NK-92 treated with Interleukin-12 subunit alpha and Interleukin-12 subunit beta, amount 100 ng/mL, for 24 hours (cell line): ENCODE results near the gene CHRDL2.

Experiments
- DNase-seq: peaks from one replicate; lab custom pipeline; 2025; lab: John Stamatoyannopoulos, UW

CHRDL2 gene

DNA sequence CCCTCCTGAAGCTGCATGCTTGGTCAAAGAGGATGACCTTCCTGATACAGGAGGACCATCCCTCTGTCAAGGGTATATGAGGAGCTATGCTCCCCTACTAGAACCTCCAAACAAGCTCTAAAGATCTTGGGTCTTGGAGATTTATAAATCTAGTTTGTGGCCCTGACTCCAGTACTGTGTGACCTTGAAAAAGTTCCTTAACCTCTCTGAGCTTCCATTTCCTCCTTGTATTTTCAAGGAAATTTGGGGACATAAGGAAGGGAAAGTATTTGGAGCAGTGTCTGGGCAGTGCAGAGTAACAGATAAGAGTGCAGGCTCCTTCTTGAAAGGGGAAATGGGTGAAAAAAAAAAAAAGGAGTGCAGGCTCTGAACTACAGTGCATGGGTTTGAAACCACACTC lies 45.9 kb downstream of the CHRDL2 start:
- no peak for DNase-seq

DNA sequence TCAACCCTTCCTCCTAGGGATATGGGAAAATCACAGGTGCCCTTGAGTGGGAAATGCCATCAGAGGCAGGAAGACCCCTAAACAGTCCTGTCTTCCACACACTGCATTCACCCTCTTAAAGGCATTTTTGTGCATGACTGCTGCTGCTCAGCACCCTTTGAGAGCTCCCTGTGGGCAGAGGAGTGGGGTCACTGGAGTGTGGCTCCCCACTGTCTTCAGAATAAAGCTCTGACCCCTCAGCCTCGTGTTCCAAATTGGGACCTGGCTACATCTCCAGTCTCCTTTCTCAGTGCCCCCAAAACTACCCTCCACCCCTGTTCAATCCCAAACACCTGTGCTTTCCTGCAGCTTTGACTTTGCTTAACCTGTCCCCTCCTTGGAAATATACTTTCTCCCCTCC lies 46.6 kb downstream of the CHRDL2 start:
- DNase-seq = no peak

DNA sequence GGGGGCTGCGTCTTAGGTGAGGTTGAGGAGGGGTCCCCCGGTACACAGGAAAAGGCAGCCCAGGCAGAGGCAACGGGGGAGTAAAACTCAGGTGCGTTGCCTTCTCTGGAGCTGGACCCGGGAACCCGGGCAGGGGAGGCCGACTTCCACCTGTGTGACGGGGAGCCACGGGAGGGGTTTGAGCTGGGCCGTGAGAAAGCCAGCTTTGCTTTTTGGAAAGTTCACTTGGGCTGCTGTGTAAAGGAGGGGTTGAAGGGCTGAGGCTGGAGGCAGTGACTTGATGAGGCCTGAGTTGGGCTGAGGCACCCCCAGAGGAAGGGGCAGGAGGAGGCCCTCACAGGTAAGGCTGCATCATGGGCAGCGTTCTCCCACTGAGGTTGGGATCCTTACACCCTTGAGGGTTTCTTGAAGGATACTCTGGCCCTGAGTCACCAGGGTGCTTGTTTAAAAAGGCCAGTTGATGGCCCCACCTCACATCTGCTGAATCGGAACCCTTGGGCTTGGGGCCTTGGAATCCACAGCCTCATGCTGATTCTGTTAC lies 47.2 kb downstream of the CHRDL2 start:
- no peak for DNase-seq

DNA sequence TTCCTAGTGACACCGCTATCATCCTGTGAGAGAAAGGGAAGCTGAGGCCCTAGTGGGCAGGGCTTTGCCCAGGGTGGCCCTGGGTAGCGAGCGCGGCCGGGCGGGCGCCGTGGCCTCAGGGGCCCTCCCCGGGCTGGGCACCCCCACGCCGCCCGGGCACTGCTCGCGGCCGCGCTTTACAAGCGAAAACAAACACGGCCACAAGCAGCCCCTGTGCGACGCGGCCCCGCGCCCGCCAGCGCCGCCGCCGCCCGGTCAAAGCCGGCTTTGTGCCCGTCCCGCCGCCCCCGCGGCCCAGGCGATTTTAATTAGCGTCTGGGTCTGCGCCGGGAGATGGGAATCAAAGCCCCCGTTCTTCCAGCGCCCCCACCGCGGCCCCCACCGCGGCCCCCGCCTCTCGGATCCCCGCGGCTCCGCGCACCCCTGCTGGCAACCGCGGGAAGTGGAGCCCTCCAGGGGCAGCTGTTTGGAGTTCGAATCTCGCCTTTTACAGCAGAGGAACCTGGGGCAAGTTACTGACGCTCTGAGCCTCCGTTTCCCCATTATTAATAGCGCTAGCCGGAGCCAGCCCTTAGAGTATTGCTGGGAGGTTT lies 47.9 kb downstream of the CHRDL2 start:
- no peak for DNase-seq

DNA sequence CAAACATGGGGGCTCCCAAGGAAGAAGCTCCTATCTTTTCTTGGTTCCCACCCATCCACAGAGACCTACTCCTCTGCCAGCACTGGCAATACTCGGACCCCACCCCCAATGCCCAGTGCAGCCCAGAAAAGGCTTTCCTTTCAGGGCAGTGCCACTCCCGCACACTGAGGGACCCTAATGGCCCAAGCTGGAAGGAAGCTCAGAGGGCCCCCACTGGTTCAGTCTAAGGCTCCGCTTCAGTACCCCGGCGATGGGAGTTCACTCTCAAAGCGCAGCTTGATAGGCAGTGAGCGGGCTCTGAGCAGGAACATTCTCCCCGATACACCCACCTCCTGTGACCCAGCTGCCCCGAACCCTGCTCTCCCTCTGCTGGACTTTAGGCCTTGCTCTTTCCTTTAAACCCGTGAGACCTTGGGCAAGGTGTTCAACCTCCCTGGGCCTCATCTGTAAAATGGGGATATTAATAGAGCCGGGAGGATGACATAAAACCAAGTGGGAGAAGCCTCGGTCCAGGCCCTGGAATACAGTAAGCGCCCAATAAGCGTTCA lies 48.4 kb downstream of the CHRDL2 start:
- no peak for DNase-seq

DNA sequence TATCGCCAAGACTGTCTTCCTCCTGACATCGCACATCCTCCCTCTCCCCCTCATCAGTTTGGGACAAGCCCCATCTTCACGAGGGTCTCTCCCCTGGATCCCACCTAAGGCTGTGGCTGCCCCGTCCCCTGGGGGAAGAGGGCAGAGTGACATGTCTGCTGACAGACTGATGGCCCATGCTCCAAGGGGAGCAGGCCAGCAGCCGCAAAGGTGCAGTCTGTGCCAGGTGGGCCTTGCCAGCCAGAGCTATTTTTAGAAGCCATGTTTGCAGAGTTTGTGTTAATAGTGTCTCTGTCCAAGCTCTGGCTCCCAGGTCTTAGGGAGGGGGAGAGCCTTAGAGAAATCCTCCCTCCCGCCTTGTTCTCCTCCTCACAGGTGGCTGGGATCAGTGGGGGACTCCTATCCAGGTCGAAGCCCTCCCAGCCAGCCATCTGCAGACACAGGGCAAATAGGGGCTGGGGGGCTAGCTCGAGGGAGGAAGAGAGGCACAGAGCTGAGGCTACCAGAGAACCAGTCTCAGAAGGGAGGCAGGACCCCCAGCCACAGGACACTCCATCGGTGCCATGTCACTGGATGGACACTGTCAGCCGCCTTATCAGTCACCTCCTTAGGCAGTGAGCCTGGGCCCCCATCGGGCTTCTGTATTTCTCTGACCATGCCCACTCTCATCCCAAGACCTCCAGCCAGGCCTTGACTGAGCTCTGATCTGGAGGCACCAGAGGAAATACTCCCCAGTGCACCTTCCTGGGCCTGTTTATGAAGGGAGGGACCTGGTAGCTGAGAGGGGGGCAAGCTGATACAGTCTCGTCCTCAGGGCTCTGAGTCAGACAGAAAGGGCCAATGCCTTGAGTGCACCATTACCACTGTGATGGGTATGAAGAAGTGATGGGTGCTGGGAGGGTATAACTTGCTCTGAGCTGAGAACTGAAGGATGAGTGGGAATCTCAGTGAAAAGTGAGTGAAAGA lies 49.3 kb downstream of the CHRDL2 start:
- DNase-seq = no peak

DNA sequence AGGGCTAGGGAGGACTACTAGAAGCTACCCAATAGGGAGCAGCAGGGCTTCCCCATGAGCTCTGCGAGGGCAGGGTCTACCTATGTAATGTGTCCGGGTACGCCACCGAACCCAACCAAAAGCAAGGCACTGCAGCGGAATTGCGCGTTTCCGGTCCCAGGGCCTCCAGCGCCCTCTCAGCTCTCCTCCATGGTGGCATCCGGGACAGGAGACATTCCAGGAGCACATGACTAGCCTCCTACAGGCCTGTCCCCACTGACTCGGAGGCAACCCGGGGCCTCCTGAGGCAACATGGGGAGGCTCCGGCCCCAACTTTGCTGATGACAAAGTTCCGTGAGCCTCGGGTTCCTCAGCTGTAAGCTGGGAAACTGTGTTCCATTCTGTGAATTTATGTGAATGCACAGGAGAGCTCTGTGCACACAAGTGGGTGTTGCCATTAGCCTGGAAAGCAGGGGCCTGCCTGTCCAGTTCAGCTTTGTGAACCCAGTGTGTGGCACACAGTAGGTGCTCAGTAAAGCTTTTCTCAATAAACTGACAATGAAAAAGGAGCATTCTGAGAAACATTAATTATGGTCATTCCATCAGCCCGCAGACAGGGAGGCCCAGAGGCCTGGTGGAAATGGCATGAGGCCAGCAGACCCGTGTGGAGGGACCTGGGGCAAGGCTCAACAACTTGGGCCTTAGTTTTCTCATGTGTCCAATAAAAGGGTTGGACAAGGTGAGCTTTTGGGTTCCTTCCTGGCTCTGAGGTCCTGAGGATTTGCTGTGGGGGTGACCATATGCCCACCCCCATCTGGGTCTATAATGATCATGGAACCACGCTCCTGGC lies 50.3 kb downstream of the CHRDL2 start:
- DNase-seq = no peak

DNA sequence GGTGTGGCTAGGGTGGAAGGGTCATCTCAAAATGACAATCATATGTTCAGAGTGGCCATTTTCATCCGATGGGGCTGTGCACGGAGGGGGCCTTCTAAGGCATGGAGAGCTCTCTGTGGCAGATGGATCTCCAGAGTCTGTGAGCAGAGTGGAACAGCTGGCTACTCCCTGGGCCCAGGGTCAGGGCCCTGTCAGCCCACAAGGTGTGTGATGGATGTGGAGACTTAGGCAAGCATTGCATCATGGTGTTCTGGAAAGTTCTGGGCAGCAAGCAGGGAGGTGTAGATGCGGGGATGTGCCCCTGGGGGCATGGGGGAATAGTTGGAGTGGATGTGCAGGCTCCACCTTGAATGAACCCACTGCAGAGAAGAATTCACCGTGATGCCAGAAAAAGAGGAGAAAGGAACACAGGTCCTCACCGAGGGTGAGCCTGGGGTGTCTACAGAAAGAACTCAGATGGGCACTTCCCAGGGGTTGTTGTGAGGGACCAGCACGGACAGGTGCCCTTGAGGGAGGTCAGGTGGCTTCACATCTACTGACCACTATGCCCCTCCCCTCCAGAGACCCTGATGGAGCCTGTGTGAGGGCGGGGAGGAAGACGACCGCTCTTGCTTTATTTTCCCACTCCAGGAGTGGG lies 51.1 kb downstream of the CHRDL2 start:
- no peak for DNase-seq

DNA sequence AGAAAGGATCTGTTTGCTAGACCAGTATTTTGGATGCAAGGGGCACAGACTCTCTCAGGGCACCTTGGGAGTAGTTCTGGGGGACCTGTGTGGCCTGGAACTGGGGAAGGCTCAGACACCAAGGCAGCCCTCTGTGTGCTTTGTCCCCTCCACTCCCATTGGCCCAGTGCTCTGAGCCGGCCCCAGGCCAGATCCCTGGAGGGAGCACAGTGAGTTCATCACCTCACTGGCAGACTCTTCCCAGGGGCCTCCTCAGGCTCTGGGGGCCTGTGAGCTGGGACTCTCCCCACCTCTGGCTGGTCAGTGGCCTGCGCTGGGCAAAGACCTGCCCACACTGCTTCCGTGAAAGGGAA lies 51.7 kb downstream of the CHRDL2 start:
- no peak for DNase-seq

DNA sequence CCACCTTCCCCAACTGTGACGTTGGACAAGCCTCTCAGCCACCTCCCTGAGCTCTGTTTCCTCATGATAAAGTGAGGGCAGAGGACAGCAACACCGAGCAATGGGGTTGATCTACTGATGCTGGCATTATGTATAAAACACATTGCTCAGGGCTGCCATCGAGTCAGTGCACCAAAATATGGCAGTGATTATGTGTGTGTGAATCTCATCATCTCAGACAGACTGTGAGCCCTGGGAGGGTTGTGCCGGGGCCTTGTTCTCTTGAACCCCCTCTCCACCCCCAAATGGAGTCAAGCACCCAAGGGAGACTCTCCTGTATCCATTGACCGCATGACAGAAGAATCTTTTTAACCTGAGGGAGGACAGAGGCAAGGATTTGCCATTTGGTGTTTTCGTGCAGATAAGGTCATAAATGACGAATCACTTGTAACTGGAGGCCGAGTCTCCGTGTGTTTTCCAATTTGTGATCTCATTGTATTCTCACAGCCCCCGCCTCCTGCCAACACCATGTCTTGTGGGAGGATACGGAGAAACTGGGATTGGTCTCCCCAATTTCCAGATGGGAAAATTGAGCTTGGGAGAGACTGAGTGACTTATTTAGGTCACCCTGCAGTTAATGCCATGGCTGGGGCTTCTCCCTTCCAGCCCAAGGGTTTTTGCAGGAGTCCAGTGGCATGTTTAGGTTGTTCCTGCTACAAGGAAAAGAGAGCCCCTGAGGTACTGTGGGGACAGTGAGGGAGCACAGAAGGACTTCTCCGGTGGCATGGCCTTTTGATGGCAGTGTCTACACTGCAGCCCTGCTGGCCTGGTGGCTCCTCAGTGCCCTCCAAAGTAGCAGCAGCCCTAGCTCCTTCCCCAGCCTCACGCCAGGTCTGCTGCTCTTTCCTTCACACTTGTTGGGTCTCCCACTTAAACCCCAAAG lies 52.4 kb downstream of the CHRDL2 start:
- no peak for DNase-seq

DNA sequence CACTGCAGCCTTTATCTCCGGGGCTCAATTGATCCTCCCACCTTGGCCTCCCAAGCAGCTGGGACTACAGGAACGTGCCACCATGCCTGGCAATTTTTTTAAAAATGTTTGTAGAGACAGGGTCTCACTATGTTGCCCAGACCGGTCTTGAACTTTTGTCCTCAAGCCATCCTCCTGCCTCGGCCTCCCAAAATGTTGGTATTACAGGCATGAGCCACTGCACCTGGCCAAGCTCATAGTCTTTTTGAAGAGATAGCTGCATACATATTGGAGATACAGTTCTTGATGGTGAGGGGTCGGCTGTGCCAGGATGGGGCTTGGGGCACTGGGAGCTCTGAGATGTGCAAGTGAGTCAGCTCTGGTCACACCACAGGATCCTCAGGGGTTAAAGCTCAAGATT lies 53.2 kb downstream of the CHRDL2 start:
- DNase-seq = no peak

DNA sequence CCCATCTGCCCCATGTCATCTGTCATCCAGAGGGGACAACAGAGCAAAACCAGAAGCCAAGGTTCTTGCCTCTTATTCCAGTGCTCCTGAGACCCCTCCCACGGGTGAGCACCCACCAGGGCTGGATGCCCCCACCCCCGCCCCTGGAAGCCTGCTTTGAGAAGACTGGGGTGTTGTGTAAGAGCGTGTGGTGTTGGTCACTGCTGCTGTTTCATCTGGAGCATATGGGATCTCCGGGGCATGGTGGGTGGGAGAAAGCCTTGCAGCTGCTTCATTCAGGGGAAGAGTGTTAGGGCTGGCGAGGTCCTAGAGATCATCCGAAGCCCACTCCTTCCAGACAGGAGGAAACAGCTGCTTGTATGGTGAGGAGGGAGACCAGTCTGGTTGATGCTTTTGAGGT lies 54.1 kb downstream of the CHRDL2 start:
- DNase-seq = no peak

DNA sequence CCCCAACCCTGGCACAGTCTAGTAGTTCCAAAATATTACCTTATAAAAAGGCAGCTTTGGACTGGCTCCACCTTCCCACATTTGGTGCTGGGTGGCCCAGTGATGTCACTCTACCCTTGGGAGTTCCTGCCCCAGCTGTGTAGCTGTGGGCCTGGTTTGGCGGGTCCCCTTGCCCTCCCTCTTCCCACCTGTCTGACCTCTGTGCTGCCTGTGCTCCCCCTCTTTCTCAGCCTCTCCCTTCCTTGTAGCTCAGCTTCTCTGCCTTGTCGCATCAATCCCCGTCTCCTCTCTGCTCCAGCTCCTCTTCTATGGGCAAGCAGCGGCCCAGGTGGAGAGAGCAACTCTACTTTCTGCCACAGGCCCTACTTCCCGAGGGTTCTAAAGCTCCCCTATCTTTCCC lies 54.6 kb downstream of the CHRDL2 start:
- DNase-seq = no peak

DNA sequence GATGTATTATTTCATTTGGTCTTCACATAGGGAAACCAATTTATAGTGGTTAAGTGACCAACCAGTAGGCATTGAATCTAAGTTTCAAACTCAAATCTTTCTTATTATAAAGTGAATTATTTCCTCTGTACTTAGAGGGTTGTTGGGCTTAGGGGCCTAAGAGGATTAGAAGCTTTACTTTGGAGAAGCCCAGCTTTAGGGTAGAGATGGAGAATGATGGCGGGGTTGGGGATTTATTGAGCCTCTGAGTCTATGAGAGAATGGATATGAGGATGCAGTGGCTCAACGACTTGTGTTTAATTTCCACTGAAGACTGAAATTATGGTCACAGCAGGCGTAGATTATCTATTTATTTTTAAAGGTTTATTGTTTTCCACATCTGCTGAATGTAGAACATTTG lies 55.5 kb downstream of the CHRDL2 start:
- DNase-seq = no peak

DNA sequence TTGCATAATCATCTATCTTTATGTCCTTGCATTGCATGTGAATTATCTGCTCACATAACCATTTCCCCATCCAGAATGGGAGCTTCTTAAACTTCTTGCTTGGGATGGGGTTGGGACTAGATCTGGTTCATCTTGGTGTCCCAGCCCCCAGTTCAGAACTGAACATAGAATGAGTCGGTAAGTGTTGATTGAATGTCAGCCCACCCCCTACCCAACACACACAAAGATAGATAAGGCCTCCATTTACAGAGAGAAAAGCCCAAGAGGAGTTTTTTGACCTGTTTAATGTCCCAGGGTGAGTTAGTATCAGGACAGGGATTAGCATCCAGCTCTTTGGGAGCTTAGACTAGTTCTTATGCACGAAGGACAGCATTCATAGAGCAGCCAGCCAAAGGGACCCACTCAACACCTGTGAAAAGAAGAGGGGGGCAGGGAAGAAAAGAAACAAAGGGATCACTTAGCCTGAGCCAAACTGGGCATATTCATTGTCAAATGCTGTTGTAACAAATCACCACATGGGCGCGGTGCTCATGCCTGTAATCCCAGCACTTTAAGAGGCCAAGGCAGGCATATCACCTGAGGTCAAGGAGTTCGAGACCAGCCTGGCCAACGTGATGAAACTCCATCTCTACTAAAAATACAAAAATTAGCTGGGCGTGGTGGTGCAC lies 57.4 kb downstream of the CHRDL2 start:
- DNase-seq = no peak

DNA sequence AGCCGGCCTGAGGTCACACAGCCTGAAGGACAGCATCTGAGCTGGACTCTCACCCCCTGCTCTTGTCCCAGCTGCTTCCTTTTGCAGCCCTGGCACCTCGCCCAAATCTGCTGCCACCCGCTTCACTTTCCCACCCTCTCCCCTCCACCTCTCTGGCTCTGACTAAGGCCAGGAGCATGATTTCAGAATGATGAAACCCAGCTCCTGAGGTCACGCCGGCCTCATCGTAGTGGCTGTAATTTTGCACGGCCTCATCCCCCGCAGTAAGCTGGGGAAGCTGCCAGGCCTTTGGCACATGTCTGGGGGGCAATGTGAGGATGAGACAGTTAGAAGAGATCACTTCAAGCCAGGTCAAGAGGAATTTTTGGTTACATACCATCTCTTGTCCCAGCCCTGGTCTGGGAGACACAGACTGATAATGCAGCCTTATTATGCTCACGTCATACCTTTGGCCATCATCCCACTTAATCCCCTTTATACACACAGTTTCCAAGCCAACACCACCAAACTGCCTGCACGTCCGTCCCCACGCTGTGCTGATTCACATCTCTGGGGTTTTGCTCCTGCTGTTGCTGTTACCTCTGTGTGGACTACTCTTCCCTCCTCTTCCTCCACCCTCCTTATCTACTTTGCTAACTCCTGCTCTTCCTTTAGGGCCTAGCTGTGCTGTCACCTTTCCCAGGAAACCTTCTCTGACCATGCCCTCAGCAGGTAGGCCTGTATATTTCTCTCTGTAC lies 58.1 kb downstream of the CHRDL2 start:
- no peak for DNase-seq

DNA sequence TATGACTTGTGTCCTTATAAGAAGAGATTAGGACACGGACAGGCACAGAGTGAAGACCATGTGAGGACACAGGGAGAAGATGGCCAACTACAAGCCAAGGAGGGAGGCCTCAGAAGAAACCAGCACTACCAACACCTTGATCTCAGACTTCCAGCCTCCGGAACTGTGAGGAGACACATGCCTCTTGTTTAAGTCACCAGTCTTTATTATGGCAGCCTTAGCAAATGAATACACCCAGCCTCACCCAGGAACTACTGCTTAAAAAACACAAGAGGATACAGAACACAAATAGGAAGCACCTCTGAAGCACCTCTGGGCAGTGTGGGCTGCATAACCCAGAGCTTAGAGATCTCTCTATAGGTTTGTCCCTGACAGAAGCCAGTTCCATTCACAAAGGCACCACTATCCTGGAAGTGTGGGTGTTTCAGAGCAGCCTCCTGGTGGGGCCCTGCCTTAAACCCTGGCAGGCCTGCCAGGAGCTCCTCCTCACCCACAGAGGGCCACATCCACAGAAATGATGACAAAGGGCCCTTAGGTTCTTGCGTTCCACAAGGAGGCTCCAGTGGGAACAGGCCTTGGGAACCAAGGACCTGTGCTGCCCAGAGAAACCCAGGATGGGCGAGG lies 58.8 kb downstream of the CHRDL2 start:
- DNase-seq = no peak

DNA sequence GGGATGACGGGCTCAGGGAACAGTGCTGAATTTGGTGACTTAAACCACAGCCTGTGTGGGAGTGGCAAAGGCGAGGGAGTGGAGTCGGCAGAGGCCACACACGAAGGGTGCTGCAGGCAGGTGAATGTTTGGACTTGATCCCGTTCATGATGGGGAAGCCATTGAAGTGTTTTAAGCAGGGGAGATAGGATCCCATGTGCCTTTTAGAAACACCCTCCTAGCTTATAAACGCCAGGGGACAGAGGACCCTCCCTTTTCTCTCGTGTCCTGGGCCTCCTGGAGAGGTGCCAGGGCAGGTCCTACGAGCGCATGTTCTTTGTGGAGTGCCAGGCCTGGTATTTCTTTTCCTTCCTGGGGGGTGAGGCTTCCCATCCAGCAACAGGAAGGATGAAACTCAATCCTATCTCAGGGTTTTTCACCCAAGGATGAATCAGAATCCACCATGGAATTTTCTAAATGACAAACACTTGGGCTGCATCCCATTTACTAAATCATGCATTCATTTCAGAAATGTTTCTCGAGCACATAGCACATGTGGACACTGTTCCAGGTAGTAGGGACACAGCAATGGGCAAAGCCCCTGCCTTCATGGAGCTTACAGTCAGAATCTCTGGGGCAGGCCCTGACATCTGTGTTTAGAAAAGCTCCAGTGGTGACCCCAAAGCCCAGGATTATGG lies 59.6 kb downstream of the CHRDL2 start:
- DNase-seq = no peak
